IPS-18a (cell line): ENCODE results near the gene OR1M1.
"Not testable (repeated sequence)": the region's sequence is repeated elsewhere in the genome, so short reads cannot be mapped to it uniquely, and the experiment has no call there.

ENCODE experiments used
- H3K27ac ChIP-seq: one replicate; pipeline ENCODE4 v1.5.1; 2013; ENCODE audit warnings: low read length
- H3K27me3 ChIP-seq: one replicate; pipeline ENCODE4 v1.6.1; 2013; ENCODE audit warnings: mild to moderate bottlenecking, low read length; ENCODE audit not compliant: control insufficient read depth, insufficient read depth
- H3K36me3 ChIP-seq: one replicate; pipeline ENCODE4 v1.6.1; 2013; ENCODE audit warnings: low read depth, low read length; ENCODE audit not compliant: control insufficient read depth
- H3K4me1 ChIP-seq: one replicate; pipeline ENCODE4 v1.6.1; 2013; ENCODE audit warnings: low read depth, low read length; ENCODE audit not compliant: control insufficient read depth
- H3K4me3 ChIP-seq: one replicate; pipeline ENCODE4 v1.5.1; 2013; ENCODE audit warnings: low read length
- H3K9ac ChIP-seq: one replicate; pipeline ENCODE4 v1.6.1; 2013; ENCODE audit warnings: mild to moderate bottlenecking, low read length, moderate library complexity
- H3K9me3 ChIP-seq: one replicate; pipeline ENCODE4 v1.6.1; 2013; ENCODE audit warnings: low read depth, low read length; ENCODE audit not compliant: control insufficient read depth

OR1M1 gene

DNA sequence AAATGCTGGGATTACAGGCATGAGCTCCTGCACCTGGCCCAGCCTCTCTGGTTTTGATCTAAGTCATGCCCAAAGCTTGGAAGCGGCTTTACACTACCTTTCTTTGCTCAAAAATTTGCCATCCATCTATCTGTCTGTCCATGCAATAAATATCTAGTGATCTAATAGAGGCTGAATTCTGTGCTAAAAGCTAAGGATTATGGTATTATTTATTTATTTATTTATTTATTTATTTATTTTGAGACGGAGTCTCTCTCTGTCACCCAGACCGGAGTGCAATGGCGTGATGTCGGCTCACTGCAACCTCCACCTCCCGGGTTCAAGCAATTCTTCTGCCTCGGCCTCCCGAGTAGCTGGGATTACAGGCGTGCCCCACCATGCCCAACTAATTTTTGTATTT, 30.7 kb upstream of the OR1M1 start:
- H3K9ac ChIP-seq, H3K27me3 ChIP-seq, H3K27ac ChIP-seq, H3K36me3 ChIP-seq, H3K4me3 ChIP-seq, H3K9me3 ChIP-seq: not testable (repeated sequence)
- peaks cover 11% of the 10 kb centered on the region for H3K4me1 ChIP-seq

DNA sequence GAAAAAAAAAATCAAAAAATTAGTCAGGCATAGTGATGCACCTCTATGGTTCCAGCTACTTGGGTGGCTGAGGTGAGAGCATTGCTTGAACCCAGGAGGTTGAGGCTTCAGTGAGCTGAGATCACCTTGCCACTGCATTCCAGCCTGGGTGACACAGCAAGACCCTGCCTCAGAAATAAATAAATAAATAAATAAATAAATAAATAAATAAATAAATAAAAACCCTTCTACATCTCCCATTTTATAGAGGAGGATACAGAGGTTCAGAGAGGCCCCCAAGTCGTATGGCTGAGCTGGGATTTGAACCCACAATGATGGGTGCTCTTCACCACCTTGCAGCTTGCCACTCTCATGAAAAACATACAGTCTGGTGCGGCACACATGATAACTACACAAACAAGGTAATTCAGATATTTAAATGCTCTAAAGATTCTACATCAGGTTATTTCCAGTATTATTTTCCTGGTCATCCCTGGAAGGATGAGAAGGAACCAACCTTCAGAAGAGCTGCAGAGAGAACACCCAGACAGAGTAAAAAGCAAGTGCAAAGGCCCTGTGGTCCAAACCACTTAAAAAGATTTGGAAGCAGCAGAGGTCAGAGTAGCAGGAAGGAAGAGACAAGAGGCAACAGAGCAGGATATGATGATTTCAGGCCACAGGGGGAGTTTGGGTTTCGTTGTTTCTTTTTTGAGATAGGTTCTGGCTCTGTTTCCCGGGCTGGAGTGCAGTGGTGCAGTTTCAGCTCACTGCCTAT, 29.2 kb upstream of the OR1M1 start:
- H3K36me3 ChIP-seq = no peaks in the 10 kb centered on the region
- H3K4me3 ChIP-seq = no peak overlapping the region
- no peak overlapping the region for H3K27ac ChIP-seq
- no peak overlapping the region for H3K9ac ChIP-seq
- H3K27me3 ChIP-seq = no peaks in the 10 kb centered on the region
- H3K4me1 ChIP-seq = peaks cover 11% of the 10 kb centered on the region
- no peaks in the 10 kb centered on the region for H3K9me3 ChIP-seq

DNA sequence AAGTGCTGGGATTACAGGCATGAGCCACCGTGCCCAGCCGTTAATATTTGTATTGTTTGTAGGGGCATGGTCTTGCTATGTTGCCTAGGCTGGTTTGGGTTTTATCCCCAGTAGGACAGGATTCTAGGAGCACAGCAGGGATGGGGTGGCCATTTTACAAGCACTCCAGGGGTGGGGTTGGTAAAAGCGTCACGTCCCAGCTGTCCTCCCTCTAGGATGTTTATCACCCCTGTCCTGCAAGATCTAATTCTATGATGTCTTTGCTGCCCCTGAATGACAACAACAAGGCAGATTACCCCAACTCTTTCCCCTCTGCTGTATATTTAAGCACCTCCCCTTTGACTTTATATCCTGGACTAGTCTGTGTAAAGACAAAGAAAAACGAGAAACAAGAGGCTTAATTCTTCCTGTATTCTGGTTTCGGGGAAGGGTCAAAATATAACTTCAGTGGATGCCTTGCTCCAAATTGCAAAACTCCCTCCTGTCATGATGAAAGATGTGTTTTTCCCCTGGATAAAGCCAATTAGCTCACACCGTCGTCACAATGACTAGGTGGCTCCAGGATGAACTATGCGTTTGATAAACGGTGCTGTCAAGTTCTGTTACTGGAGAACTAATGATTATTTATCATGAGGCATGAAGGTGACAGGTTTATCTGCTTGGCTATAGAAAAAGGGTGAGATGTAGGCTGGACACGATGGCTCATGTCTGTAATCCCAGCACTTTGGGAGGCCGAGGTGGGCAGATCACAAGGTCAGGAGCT, 27.8 kb upstream of the OR1M1 start:
- Histone ChIP-seq H3K36me3 (no peaks in the 10 kb centered on the region), H3K9ac (no peak overlapping the region), H3K27me3 (no peaks in the 10 kb centered on the region), H3K4me1 (peaks cover 11% of the 10 kb centered on the region), H3K27ac (no peak overlapping the region), H3K4me3 (no peak overlapping the region), H3K9me3 (no peaks in the 10 kb centered on the region)

DNA sequence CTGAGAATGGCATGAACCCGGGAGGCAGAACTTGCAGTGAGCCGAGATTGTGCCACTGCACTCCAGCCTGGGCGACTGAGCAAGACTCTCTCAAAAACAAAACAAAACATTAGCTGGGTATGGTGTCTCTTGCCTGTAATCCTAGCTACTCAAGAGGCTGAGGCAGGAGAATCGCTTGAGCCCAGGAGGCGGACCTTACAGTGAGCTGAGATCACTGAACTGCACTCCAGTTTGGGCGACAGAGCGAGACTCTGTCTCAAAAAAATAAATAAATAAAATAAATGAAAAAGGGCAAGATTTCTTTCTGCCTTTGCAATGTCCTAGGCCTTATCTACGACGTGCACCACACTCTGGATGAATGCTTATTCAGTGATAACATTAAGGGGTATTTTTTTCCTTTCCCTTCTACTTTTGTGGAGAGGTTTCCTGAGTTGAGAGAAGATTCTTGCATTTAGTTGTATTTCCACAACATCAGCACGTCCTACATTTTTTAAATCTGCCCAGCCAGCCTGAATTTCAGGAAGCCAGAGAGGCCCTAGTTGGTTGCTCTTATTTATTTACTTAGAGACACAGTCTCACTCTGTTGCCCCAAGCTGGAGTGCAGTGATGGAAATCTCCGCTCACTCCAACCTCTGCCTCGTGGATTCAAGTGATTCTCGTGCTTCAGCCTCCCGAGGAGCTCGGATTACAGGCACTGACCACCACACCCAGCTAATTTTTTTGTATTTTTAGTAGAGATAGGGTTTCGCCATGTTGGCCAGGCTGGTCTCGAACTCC, 26.1 kb upstream of the OR1M1 start:
- Histone ChIP-seq H3K4me3 (no peak overlapping the region), H3K27me3 (no peaks in the 10 kb centered on the region), H3K27ac (no peak overlapping the region), H3K36me3 (no peaks in the 10 kb centered on the region), H3K9me3 (no peaks in the 10 kb centered on the region), H3K9ac (no peak overlapping the region), H3K4me1 (no peaks in the 10 kb centered on the region)

DNA sequence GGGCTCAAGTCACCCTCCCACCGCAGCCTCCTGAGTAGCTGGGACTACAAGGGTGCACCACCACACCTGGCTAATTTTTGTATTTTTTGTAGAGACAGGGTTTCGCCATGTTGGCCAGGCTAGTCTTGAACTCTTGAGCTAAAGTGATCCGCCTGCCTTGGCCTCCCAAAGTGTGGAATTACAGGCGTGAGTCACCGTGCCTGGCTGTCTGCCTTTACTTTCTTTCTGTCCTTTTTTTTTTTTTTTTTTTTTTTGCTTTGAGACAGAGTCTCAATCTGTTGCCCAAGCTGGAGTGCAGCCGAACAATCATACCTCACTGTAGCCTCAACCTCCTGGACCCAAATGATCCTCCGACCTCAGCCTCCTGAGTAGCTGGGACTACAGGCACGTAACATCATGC, 25.0 kb upstream of the OR1M1 start:
- Histone ChIP-seq H3K27ac (no peak overlapping the region), H3K4me3 (no peak overlapping the region), H3K9ac (no peak overlapping the region), H3K27me3 (no peaks in the 10 kb centered on the region), H3K9me3 (no peaks in the 10 kb centered on the region), H3K36me3 (no peaks in the 10 kb centered on the region), H3K4me1 (no peaks in the 10 kb centered on the region)

DNA sequence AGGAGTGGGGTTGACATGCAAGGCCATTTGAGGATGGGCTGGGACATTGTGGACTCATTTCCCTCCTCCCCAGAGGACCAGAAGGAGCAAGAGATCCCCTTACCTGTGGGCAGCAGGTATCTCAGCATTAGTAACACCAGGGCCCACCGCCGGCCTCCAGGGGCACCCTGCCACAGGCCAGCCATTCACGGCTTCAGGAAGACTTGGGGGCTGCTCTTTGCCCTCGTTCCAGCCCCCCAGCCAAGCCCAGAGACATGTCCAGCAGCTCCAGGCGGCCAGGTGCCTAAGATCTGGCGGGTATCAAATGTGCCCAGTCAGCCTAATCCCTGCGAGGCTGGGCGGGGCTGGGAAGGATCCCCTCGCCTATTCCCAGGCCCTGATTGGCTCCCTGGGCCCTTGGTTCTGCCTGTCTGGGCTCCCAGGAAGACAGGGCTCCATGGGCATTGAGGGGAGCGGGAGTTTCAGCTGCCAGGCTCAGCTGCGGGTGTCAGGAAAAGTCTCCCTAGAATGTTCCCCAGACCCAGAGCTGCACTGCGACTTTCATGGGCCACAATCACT, 21.3 kb upstream of the OR1M1 start:
- Histone ChIP-seq H3K4me1 (peaks cover 4% of the 10 kb centered on the region), H3K9ac (no peak overlapping the region), H3K4me3 (no peak overlapping the region), H3K27ac (no peak overlapping the region), H3K9me3 (no peaks in the 10 kb centered on the region), H3K27me3 (no peaks in the 10 kb centered on the region), H3K36me3 (no peaks in the 10 kb centered on the region)

DNA sequence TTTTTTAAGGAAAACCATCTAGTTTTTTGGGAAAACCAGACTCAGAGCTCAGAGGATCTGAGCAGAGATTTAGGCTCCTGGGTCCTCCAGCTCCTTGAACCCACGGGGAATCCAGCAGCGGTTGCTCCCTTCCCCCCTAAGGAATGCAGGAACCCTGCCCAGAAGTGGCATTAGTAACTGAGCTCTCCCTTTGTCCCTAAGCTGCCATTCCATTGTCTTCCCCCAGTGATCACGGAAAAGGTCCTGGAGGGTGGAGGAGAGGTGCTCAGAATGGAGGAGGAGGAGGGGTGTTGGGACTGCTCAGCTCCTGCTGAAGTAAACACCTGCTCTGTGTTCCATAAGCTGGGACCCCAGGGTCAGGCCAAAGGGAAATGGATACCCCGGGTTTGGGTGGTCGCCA, 16.8 kb upstream of the OR1M1 start:
- H3K27ac ChIP-seq = peak overlapping the region; percentile 39
- H3K9me3 ChIP-seq = no peaks in the 10 kb centered on the region
- H3K4me1 ChIP-seq = peaks cover 16% of the 10 kb centered on the region
- H3K9ac ChIP-seq = no peak overlapping the region
- H3K27me3 ChIP-seq = no peaks in the 10 kb centered on the region
- H3K4me3 ChIP-seq = no peak overlapping the region
- H3K36me3 ChIP-seq = no peaks in the 10 kb centered on the region

DNA sequence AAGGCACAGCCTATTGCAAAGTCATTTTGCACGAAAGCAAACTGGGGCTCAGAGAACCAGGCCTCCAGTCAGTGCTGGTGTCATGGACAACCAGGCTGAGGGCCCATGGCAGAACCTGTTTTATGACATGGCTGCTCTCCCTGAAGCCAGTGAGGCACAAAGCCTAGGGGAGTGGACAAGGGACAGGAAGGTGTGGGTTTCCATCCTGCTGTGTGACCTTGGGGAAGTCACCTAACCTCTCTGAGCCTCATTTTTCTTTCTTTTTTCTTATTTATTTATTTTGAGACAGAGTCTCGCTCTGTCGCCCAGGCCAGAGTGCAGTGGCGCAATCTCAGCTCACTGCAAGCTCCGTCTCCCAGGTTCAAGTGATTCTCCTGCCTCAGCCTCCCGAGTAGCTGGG, 15.1 kb upstream of the OR1M1 start:
- not testable (repeated sequence) for H3K27ac ChIP-seq, H3K9me3 ChIP-seq, H3K36me3 ChIP-seq, H3K27me3 ChIP-seq, H3K9ac ChIP-seq, H3K4me3 ChIP-seq
- H3K4me1 ChIP-seq = peaks cover 26% of the 10 kb centered on the region

DNA sequence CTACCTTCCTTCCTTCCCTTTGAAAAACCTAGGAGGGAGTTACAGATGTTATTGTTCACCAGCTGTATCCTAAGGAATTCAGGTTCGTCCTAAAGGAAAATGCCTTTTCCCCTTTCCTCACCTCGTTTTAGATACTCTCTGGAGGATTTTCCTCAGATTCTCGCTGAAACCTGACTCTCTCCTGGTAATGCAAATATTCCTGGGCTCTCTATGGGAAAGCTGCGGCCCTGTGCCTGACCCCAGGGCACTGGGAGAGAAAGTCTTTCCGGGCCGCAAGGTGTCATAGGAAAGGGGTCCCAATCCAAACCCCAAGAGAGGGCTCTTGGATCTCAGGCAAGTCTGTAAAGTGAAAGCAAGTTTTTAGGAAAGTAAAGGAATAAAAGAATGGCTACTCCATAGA, 13.1 kb upstream of the OR1M1 start:
- Histone ChIP-seq H3K27me3 (no peaks in the 10 kb centered on the region), H3K36me3 (no peaks in the 10 kb centered on the region), H3K4me1 (peaks cover 26% of the 10 kb centered on the region), H3K4me3 (no peak overlapping the region), H3K9me3 (no peaks in the 10 kb centered on the region), H3K9ac (no peak overlapping the region), H3K27ac (no peak overlapping the region)

DNA sequence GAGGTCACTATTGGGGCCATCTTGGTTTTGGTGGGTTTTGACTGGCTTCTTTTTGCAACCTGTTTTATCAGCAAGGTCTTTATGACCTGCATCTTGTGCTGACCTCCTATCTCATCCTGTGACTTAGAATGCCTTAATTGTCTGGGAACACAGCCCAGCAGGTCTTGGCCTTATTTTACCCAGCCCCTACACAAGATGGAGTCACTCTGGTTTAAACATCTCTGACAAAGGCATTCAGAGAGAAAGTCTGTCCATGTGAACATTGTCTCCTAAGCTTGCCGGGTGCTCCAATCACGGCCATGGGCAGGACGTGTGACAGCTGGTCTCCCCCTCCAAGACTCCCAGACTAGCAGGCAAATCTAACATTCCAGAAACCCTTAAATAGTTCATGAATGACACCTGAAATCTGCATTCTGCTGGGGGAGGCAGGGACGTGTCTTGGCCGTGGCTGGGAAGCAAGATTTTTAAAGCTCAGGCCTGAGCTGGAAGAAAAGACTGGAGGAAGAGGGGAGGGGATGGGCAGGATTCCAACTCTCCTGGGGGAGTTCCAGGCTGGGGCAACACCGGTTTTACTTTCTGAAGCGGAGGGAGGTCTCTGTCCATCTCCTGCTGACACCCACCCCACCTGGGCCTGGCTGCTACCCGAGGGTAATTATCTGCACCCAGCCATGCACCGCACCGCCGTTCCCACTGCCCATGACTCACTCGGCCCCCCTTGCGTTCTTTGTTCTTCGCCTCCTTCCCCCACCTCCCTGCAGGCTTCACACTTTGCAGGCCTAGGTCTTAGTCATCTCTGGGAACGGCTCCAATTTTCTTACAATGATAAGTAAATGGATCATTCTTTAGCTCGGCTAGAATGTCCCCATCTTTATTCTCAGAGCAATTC, 11.6 kb upstream of the OR1M1 start:
- H3K4me1 ChIP-seq = peaks cover 22% of the 10 kb centered on the region
- no peaks in the 10 kb centered on the region for H3K27me3 ChIP-seq
- no peaks in the 10 kb centered on the region for H3K9me3 ChIP-seq
- peak overlapping the region; percentile 52 for H3K27ac ChIP-seq
- no peaks in the 10 kb centered on the region for H3K36me3 ChIP-seq
- peak overlapping the region; percentile 38 for H3K9ac ChIP-seq
- no peak overlapping the region for H3K4me3 ChIP-seq

DNA sequence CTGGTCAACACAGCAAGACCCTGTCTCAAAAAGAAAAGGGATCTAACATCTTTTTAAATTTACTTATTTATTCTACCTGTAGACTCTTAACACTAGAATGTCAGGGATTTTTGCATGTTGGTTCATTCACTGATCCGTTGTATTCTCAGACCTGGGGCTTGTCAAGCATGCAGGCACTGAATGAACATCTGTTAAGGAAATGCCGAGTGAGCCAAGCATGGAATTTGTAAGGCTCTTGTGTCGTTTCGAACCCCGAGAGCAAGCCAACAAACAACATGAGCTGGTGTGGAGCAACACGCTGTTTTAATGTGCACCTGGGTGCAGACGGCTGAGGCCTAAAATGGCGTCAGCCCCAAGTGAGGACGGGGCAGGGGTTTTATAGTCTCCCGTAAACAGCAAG, 10.0 kb upstream of the OR1M1 start:
- Histone ChIP-seq H3K27ac (no peak overlapping the region), H3K9me3 (no peaks in the 10 kb centered on the region), H3K27me3 (no peaks in the 10 kb centered on the region), H3K36me3 (no peaks in the 10 kb centered on the region), H3K4me3 (no peak overlapping the region), H3K9ac (no peak overlapping the region), H3K4me1 (peaks cover 20% of the 10 kb centered on the region)
